Nephron progenitor cell (in vitro differentiated cells): ENCODE results near the gene PLEKHO1.

ENCODE experiments used
- DNase-seq: peaks from one replicate; pipeline ENCODE4 v3.0.0; 2021
- H3K27ac Mint-ChIP-seq: 2 replicates; pipeline ENCODE4 v1.8.0; 2021; ENCODE audit warnings: mild to moderate bottlenecking, moderate library complexity, mixed read lengths
- H3K27me3 Mint-ChIP-seq: 2 replicates; pipeline ENCODE4 v1.8.0; 2021; ENCODE audit warnings: mild to moderate bottlenecking, low read depth, mixed read lengths; ENCODE audit not compliant: poor library complexity
- H3K36me3 Mint-ChIP-seq: 2 replicates; pipeline ENCODE4 v1.8.0; 2021; ENCODE audit warnings: low read depth, mixed read lengths
- H3K4me1 Mint-ChIP-seq: 2 replicates; pipeline ENCODE4 v1.8.0; 2021; ENCODE audit warnings: mixed read lengths
- H3K4me3 Mint-ChIP-seq: 2 replicates; pipeline ENCODE4 v1.8.0; 2021; ENCODE audit warnings: mild to moderate bottlenecking, moderate library complexity, mixed read lengths
- H3K9me3 Mint-ChIP-seq: 2 replicates; pipeline ENCODE4 v1.8.0; 2021; ENCODE audit warnings: mild to moderate bottlenecking, moderate library complexity, mixed read lengths
- TF ChIP-seq, protein P1 (sequence below): fragments of 200-600 bp; sonication (generic); IDR thresholded peaks from 2 replicates; pipeline ENCODE4 v1.5.0; 2021; ENCODE audit warnings: antibody characterized with exemption

PLEKHO1 gene

DNA sequence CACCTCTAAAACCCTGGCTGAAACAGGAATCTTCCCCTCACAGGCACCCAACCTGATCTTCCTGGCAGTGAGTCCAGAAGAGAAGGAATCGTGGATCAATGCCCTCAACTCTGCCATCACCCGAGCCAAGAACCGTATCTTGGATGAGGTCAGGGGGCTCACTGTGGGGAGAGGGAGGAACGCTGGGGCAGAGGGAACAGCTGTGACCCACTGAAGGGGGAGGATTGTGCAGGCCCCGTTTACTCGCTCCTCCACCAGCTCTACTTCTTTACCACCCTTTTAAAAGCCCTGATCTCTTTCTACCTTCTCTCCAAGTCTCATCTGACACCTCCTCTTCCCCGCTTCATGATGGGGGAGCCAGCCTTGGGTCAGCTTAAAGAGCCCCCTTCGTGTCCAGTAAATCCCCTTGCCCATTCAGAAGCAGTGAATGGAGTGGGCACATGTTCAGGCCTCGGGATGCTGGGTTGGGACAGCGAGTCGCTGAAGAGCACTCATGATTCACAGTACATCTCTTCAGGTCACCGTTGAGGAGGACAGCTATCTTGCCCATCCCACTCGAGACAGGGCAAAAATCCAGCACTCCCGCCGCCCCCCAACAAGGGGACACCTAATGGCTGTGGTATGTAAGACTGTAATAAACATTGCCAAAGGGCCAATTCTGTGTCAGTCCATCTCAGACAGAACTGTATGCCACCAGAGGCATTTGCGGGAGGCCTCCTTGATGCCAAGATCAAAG, 7.3 kb downstream of the PLEKHO1 start:
- H3K36me3 Mint-ChIP-seq = peaks cover 89% of the 10 kb centered on the region

DNA sequence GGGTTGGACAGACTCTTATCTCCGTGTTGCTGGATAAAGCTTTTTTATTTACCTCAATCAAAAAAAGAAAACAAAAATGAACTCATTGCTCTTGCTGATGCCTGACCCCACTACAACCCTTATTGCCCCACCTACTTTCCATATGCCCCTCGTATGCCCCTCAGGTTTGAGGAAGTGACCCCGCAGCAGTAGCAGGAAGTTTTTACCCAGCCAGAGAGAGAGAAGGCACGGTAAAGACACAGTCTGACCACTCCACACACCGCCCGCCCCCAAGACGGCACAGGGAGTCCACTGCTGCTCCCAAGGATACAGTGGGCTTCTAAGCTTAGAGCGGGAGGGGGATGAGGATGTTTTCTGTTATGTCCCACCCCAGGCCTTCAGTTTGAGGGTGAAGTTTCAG, 9.8 kb downstream of the PLEKHO1 start:
- no peak overlapping the region for H3K4me3 Mint-ChIP-seq
- H3K9me3 Mint-ChIP-seq = no peaks in the 10 kb centered on the region
- TF ChIP-seq, protein P1, sequence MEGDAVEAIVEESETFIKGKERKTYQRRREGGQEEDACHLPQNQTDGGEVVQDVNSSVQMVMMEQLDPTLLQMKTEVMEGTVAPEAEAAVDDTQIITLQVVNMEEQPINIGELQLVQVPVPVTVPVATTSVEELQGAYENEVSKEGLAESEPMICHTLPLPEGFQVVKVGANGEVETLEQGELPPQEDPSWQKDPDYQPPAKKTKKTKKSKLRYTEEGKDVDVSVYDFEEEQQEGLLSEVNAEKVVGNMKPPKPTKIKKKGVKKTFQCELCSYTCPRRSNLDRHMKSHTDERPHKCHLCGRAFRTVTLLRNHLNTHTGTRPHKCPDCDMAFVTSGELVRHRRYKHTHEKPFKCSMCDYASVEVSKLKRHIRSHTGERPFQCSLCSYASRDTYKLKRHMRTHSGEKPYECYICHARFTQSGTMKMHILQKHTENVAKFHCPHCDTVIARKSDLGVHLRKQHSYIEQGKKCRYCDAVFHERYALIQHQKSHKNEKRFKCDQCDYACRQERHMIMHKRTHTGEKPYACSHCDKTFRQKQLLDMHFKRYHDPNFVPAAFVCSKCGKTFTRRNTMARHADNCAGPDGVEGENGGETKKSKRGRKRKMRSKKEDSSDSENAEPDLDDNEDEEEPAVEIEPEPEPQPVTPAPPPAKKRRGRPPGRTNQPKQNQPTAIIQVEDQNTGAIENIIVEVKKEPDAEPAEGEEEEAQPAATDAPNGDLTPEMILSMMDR = no peak
- no peak overlapping the region for H3K27ac Mint-ChIP-seq
- no peak for DNase-seq
- H3K36me3 Mint-ChIP-seq = peaks cover 67% of the 10 kb centered on the region
- H3K27me3 Mint-ChIP-seq = no peaks in the 10 kb centered on the region
- H3K4me1 Mint-ChIP-seq = peaks cover 81% of the 10 kb centered on the region

More for the DNA sequence above, 7.3 kb downstream of the PLEKHO1 start:
- no peak for DNase-seq
- peaks cover 81% of the 10 kb centered on the region for H3K4me1 Mint-ChIP-seq
- TF ChIP-seq, protein P1 = no peak
- H3K27ac Mint-ChIP-seq = peak overlapping the region; percentile 54
- H3K4me3 Mint-ChIP-seq = no peak overlapping the region
- H3K27me3 Mint-ChIP-seq = no peaks in the 10 kb centered on the region
- H3K9me3 Mint-ChIP-seq = no peaks in the 10 kb centered on the region

DNA sequence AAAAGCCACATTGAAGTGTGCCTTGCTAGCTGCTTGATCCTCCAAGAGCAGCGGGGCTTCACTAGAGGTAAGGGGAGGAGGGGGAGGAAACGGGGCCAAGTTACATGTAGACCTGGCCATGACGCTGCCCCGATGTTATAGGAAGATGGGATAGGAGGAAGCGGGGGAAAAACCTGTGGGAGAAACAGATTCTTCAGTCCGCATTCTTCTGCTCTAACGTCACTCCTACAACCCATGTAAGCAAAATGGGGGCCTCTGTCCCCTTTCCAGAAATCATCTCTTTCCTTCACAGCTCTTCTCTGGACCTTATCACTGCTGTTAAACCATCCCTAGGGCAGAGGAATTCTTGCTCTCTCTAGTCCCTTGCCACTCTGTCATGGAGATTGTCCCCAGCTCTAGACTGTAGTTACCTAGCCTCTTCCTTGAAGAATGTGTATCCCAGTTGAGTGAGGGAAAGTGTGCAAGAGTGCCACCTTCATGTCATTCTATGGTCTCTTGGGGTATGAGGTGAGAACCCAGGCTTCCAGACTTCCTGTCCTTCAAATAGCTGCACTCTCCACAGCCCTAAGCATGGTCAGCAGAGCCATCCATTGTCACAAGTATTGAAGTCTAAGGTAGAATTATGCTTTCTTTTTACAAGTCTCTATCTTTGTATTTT, 11.4 kb downstream of the PLEKHO1 start:
- no peak for DNase-seq
- Mint-ChIP-seq H3K27ac (peak overlapping the region; percentile 98), H3K9me3 (no peaks in the 10 kb centered on the region), H3K4me1 (peaks cover 83% of the 10 kb centered on the region), H3K36me3 (peaks cover 52% of the 10 kb centered on the region), H3K4me3 (peak overlapping the region; percentile 28), H3K27me3 (no peaks in the 10 kb centered on the region)
- TF ChIP-seq, protein P1 = no peak

DNA sequence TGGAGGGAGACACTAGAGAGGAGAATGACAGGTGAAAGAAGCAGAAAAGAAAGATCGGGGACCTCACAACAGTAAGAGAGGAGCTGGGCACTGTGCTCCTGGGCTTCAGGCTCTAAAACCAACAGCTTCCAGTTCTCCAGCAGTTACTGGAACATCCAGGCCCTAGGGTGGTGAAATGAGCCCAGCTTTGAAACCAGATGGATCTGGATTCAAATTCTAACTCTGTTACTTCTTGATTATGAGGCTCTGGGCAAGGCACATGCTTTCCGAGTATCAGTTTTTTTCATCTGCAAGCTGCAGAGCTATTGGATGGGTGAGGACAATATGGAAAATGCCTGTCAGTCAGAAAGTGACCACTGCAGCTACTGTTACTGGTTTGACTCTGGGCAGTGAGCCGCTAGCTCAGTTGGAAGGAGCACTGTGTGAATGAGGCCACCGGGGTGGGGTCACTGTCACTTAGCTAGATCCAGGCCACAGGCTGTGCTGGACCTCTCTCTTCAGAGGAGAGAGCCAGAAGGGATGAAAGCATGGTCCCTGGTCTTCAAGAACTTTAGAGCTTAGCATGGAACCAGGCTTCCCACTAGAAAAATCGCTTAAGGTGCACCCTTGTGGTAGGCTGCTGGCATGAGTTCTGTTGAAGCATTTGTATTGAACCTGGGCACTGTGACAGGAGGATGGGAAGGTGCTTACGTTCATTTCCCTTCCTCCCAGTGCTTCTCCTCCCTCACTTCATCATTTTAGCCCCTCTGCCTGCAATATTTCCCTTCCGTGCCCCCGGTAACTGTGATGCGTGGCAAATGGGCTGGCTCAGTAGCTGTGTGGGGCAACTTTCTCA, 12.2 kb downstream of the PLEKHO1 start:
- Mint-ChIP-seq H3K36me3 (peaks cover 43% of the 10 kb centered on the region), H3K9me3 (no peaks in the 10 kb centered on the region), H3K27ac (peak overlapping the region; percentile 98), H3K4me1 (peaks cover 80% of the 10 kb centered on the region), H3K4me3 (peak overlapping the region; percentile 74), H3K27me3 (no peaks in the 10 kb centered on the region)
- TF ChIP-seq, protein P1 = no peak
- no peak for DNase-seq

GRCh38 chr1:150162582-150162861, 12.8 kb downstream of the PLEKHO1 start:
- TF ChIP-seq, protein P1 = no peak
- Mint-ChIP-seq H3K4me3 (peak overlapping the region; percentile 74), H3K9me3 (no peaks in the 10 kb centered on the region), H3K36me3 (peaks cover 37% of the 10 kb centered on the region), H3K27ac (peak overlapping the region; percentile 98), H3K4me1 (peaks cover 78% of the 10 kb centered on the region), H3K27me3 (no peaks in the 10 kb centered on the region)
- DNase-seq = no peak
